HG03103 (cell line): ENCODE data around the gene SPINK6.

Experiments
- ATAC-seq: cut with Tn5 transposase; IDR thresholded peaks from one replicate; pipeline ENCODE4 v1.9.1; 2021; ENCODE audit warnings: low read depth; ENCODE audit not compliant: unreplicated experiment

SPINK6 gene

DNA sequence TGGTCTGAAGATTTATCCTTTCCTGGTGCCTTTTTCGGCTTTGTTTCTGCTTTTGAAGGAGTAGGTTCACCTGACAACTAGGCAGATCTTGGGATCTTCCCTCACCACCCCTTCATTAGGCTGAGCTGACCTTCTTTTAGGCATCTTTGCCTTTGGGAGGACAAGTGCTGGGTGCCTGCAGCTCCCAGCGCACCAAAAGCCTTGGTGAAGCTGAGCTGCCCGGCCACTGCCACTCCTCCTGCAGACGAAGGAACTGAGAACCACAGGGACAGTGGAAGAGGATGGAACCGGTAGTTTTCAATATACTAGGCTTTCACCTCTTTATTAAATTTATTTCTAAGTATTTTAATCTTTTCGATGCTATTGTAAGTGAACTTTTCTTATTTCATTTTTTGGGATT is 18.7 kb downstream of the SPINK6 start:
- ATAC-seq, result no peak

DNA sequence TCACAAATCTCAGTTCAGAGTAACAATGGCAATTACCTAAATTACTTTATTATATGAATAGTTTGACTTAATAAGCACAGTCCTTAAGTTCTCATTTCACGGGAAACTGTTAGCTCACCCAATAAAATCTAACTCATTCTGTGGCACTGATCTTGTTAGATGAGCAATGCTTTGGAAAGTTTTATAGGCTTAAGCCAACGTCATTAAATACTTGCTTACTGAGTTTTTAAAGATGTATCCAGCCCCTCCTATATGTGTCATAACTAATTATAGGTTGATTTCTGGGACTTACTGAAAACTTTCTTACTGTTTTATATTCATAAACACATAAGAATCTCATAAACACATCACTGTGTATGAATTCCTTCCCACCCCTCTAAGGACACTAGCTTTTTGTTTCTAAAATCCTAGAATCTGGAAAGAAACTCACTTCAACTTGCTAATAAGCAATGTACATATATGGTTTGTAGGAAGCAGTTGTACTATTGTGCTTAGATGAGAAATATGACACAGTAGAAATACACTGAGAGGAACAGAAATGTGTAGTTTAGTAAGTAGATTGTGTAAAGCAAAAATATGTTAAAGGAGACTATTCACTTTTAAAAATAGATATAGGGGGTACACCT is 21.4 kb downstream of the SPINK6 start:
- no peak for ATAC-seq

DNA sequence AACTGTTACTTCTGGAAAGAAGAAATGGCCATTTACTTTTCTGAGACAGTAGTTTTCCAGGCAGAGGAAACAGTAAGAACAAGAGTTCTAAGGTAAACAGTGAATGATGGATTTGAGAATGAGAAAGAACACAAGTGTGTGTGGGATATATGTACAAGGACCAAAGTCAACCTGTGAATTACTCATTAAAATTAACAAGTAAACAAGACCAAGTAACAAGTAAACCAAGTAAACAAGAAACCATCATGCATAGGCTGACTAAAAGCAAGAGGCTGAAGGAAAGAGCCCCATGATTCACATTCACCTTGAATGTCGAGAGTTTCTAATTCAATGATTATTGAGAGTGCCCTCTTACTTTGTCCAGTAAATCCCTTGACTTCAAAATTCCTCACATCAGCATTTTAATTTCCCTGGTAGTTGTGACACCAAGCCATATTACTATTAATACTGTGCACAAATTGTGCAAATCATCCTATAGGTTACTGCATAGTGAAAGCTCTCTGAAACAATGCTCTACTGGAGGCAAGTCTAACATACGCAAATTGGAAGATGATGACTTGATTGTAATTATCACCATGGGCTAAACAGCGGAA is 25.6 kb downstream of the SPINK6 start:
- no peak for ATAC-seq

DNA sequence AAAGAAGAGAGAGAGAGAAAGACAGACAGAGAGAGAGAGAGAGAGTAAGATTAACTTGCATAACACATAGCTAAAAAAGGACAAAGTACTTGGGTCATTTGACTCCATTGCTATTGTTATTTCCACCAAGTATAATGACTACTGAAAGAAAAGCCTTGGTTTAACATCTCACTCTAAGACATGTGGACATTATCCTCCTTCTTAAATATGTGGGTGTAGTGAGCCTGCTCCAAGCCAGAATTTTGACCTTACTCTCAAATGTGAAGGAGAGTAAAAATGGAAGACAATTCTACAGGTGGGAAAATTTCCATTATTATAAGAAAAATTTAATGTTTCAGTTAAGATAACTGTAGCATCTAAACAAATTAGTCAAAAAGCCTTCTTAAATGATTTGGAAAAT is 27.0 kb downstream of the SPINK6 start:
- ATAC-seq, result no peak

DNA sequence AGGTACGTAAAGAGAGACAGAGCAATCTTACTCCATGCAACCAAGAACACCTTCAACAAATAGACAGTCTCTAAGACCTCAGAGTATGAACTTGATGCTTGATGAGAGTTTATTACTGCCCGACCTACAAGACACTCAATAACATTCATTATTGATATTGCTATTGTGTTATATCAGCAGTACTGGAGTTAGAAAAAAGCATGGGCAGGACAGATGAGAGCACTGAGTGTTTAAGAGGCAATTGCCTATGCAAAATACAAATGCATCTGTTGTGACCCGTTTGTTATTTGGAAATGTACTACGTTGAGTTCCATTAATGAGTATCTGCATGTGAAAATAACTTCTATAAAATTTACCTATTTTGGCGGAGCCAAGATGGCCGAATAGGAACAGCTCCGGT is 27.4 kb downstream of the SPINK6 start:
- ATAC-seq, result no peak

DNA sequence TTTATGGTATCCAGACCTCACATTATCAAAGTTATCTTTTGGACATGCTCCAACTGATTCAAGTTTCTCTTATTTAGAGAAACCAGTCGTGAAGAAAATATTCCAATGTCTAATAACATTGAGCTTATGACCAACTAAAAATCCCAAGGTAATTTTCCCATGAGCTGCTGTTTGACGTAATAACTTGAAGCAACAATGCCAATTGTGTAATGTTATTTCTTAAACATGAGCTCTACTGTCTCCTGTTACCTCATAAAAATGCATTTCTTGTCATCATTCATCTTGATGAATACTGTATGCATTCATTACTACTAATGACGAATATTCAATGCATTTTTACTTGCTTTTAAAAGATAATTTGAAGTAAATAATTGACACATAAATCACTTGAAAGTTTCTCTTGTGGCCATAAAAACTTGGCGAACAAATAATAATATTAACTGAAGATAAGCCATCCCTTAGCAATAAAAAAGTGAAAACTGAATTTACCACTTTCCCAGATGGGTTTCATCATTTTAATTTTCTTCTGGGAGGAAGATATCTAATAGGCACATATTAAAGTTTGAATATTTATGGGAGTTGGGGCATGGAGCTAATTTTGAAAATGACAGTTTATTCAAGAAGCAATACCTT is 35.1 kb downstream of the SPINK6 start:
- ATAC-seq, result no peak

DNA sequence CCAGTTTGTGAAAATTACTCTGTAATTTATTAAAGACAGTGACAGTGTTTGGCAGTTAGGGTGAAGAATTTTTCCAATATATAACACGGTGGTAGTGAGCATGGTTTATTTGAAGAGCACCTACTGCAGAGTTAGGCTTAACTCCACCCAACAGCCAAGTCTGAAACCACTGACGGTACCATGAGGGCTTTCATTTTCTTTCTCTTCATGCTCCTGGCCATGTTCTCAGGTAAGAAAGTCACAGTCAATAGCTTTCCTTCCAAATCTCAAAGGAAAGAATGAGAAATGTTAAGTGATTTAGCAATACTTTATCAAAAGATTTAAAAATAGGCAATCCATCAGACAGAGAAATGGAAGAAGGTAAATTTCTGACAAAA is 35.6 kb downstream of the SPINK6 start, which contains the start of gene MARCOL:
MARCOL (plus strand) TSS at position 108 of the 377 bp plus-strand sequence; CDS start at position 181, 73 bp downstream.
- ATAC-seq, result no peak

DNA sequence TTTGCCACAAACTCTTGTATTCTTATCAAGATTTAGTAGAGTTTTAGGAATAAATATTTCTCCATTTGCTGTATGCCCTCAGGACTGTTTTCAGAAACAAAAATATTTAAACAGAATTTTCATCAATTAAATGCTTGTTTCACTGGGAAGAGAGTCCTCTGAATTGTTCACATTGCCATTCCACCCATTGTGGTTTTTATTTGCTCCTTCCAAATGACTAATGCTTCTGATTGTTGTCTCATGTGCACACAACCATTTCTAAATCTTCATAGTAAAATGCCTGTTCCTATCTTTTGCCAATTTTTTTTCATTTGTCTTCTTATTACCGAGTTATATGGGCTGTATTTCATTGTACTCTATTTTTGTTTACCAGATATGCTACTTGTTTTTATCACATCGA is 46.1 kb downstream of the SPINK6 start:
- ATAC-seq, result no peak

DNA sequence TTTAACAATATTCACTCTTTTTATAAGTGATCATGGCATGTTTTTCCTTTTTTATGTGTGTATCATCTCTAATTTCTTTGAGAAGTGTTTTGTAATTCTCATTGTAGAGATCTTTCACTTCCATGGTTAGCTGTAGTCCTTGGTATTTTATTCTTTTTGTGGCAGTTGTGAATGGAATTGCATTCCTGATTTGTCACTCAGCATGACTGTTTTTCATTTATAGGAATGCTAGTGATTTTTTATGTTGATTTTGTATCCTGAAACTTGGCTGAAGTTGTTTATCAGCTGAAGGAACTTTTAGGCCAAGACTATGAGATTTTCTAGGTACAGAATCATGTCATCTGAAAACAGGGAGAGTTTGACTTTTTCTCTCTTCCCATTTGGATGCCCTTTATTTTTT is 52.6 kb downstream of the SPINK6 start:
- no peak for ATAC-seq

DNA sequence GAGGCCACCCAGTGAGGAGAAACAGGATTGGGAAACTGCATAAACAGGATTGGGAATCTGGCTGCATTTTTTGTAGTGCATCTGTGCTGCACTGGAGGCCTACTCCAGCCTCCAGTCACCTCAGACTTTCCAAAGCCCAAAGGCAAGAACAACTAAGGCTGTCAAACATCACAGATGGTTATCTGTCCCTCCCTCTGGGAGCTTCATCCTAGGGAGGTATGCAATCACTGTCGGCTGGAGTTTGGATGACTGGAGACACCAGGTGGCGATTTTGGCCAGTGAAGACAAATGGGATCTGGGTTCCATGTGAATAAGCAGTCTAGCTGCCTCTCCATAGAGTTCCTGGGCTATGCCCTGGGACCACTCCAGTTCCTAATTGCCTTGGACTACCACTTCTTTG is 56.4 kb downstream of the SPINK6 start:
- ATAC-seq, result no peak

DNA sequence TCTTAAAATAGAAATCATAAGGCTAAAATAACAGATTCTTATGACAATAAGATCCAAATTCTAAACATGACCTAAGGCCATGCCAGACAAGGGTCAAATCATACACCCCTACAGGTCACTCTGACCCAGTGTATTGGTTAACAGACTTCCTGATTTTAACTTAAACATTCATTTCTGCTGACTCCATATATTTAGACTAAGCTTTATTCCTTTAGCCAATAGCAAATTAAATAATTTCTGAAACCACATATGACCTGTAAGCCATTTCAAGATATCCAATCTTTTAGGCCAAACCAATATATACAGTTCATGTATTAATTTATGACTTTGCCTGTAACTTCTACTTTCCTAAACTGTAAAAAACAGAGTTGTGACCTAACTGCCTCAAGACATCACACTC is 58.4 kb downstream of the SPINK6 start:
- no peak for ATAC-seq
